Prostate gland (tissue), 2 donors: ENCODE results near the gene COL5A1.

Source experiments
- CTCF ChIP-seq, 4 experiments: fragments of 200-600 bp in 2 of 4; fragments of 450-650 bp in 2 of 4; sonication (generic) in 2 of 4; IDR thresholded peaks; 1 replicate in 3 of 4; 2 replicates in 1 of 4; pipeline ENCODE4 v1.5.1; 2016 to 2019; ENCODE audit warnings: antibody characterized with exemption in 4 of 4, mild to moderate bottlenecking in 2 of 4, moderate library complexity in 2 of 4
- POLR2A ChIP-seq: fragments of 450-650 bp; IDR thresholded peaks from one replicate; pipeline ENCODE4 v1.6.1; 2016; ENCODE audit warnings: antibody characterized with exemption, mild to moderate bottlenecking

GRCh38 chr9:134605351-134605965 lies 36.1 kb upstream of the COL5A1 start:
- TF ChIP-seq CTCF (IDR thresholded peaks at IDR 0.05) (no peak), POLR2A (no peak)
